Measurements from ENCODE around the gene LSM4. TPM values are rescaled to one million over a fixed set of nuclear protein-coding genes. Genes with fewer than 3 reads are reported as not detected.

LSM4 gene
- total and polyA plus RNA-seq, 2 of the 13 experiments (the other 11 are each of a cell fraction or from before 2014, with no cell fraction given), result 65.8 to 166 TPM

DNA sequence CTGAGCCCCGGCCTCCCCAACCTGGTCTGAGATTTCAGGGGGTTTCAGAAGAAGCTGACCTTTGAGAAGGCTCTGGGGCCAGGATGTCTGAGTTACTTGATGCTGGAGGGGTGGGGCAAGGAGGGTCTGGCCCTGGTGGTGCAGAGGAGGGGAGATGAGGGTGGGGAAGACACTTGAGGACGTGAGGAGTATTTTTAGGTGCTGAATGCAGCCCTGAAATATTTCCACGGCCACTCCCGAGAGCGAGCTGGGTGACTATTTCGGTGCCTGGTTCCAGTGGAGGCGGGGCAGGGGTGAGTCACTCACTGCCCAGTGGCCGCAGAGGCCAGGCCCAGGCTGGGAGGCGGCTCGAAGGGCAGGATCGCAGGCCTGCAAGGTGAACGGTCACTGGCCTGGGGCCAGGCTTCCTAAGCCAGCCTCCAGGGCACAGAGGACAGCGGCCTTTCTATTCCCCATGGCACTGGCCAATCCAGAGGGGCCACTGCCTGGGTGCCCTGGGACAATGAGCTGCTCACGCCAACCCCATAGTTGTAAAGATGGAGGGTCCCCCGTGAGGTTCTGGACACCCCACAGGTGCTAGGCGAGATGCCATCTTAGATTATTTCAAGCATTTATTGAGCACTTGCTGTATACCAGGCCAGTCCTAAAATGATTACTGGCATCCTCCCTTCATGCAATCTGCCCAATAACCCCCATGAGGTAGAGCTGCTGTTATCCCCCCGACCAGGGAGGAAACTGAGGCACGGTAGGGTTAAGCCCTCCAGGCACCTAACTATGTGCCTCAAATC is 21.8 kb downstream of the LSM4 start (continued):
- peak; percentile 39; the same call in 1 of the 2 replicates for TF ChIP-seq PHF20 (CRISPR knock-in tag; IDR thresholded peaks at IDR 0.05)
- no peak for TF ChIP-seq KLF15 (CRISPR knock-in tag; IDR thresholded peaks at IDR 0.05; ENCODE audit: borderline replicate concordance)
- no peak for TF ChIP-seq PCBP2 (optimal IDR thresholded peaks at IDR 0.05; ENCODE audit: low read depth, low read length, poor library complexity, severe bottlenecking)
- no peak for TF ChIP-seq MTA1 (CRISPR knock-in tag; IDR thresholded peaks at IDR 0.05; ENCODE audit: borderline replicate concordance)
- TF ChIP-seq ZNF430 (CRISPR knock-in tag; IDR thresholded peaks at IDR 0.05), result 0 out of 2 replicates have a peak, but pooled peaks have one; percentile 38
- no peak for TF ChIP-seq ZSCAN29 (CRISPR knock-in tag; conservative IDR thresholded peaks at IDR 0.05)
- TF ChIP-seq, protein P1, sequence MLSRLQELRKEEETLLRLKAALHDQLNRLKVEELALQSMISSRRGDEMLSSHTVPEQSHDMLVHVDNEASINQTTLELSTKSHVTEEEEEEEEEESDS (CRISPR knock-in tag; IDR thresholded peaks at IDR 0.05; ENCODE audit: borderline replicate concordance), result no peak
- no peak for TF ChIP-seq KLF11 (CRISPR knock-in tag; IDR thresholded peaks at IDR 0.05)
- TF ChIP-seq AHR (CRISPR knock-in tag; IDR thresholded peaks at IDR 0.05), result no peak
- peak; percentile 100 for TF ChIP-seq ZKSCAN8 (CRISPR knock-in tag; IDR thresholded peaks at IDR 0.05; ENCODE audit: borderline replicate concordance)
- TF ChIP-seq, protein P2, sequence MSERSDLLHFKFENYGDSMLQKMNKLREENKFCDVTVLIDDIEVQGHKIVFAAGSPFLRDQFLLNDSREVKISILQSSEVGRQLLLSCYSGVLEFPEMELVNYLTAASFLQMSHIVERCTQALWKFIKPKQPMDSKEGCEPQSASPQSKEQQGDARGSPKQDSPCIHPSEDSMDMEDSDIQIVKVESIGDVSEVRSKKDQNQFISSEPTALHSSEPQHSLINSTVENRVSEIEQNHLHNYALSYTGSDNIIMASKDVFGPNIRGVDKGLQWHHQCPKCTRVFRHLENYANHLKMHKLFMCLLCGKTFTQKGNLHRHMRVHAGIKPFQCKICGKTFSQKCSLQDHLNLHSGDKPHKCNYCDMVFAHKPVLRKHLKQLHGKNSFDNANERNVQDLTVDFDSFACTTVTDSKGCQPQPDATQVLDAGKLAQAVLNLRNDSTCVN (CRISPR knock-in tag; IDR thresholded peaks at IDR 0.05; ENCODE audit: borderline replicate concordance), result no peak
- TF ChIP-seq ZNF616 (CRISPR knock-in tag; IDR thresholded peaks at IDR 0.05; ENCODE audit: low read depth), result no peak
- TF ChIP-seq, protein P3, sequence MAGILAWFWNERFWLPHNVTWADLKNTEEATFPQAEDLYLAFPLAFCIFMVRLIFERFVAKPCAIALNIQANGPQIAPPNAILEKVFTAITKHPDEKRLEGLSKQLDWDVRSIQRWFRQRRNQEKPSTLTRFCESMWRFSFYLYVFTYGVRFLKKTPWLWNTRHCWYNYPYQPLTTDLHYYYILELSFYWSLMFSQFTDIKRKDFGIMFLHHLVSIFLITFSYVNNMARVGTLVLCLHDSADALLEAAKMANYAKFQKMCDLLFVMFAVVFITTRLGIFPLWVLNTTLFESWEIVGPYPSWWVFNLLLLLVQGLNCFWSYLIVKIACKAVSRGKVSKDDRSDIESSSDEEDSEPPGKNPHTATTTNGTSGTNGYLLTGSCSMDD (CRISPR knock-in tag; IDR thresholded peaks at IDR 0.05), result no peak
- TF ChIP-seq MBD4 (IDR thresholded peaks at IDR 0.05; ENCODE audit: borderline replicate concordance, low read length), result no peak
- TF ChIP-seq, protein P4, sequence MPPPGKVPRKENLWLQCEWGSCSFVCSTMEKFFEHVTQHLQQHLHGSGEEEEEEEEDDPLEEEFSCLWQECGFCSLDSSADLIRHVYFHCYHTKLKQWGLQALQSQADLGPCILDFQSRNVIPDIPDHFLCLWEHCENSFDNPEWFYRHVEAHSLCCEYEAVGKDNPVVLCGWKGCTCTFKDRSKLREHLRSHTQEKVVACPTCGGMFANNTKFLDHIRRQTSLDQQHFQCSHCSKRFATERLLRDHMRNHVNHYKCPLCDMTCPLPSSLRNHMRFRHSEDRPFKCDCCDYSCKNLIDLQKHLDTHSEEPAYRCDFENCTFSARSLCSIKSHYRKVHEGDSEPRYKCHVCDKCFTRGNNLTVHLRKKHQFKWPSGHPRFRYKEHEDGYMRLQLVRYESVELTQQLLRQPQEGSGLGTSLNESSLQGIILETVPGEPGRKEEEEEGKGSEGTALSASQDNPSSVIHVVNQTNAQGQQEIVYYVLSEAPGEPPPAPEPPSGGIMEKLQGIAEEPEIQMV (CRISPR knock-in tag; IDR thresholded peaks at IDR 0.05; ENCODE audit: low read depth), result no peak
- no peak for TF ChIP-seq ZNF282 (IDR thresholded peaks at IDR 0.05; ENCODE audit: partially characterized antibody)
- TF ChIP-seq ZNF10 (CRISPR knock-in tag; IDR thresholded peaks at IDR 0.05; ENCODE audit: borderline replicate concordance, low read depth), result no peak
- no peak for TF ChIP-seq ZNF230 (CRISPR knock-in tag; IDR thresholded peaks at IDR 0.05)
- no peak for TF ChIP-seq ZC3H4 (CRISPR knock-in tag; IDR thresholded peaks at IDR 0.05; ENCODE audit: borderline replicate concordance)
- TF ChIP-seq SATB2 (CRISPR knock-in tag; IDR thresholded peaks at IDR 0.05), result no peak
- TF ChIP-seq HMG20A (CRISPR knock-in tag; IDR thresholded peaks at IDR 0.05; ENCODE audit: borderline replicate concordance), result no peak; the same call in 1 of the 2 replicates
- no peak for TF ChIP-seq ZNF44 (CRISPR knock-in tag; IDR thresholded peaks at IDR 0.05)
- TF ChIP-seq, protein P5, sequence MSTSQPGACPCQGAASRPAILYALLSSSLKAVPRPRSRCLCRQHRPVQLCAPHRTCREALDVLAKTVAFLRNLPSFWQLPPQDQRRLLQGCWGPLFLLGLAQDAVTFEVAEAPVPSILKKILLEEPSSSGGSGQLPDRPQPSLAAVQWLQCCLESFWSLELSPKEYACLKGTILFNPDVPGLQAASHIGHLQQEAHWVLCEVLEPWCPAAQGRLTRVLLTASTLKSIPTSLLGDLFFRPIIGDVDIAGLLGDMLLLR (CRISPR knock-in tag; IDR thresholded peaks at IDR 0.05), result no peak
- peak; percentile 63 for TF ChIP-seq ZBTB38 (CRISPR knock-in tag; IDR thresholded peaks at IDR 0.05)
- no peak for TF ChIP-seq KLF16 (CRISPR knock-in tag; IDR thresholded peaks at IDR 0.05)
- TF ChIP-seq ZNF326 (CRISPR knock-in tag; IDR thresholded peaks at IDR 0.05; ENCODE audit: borderline replicate concordance), result no peak
- TF ChIP-seq POLR2A (IDR thresholded peaks at IDR 0.05; ENCODE audit: insufficient read depth in 1 of 2, low read depth in 2 of 2, low read length in 2 of 2), result no peak
- TF ChIP-seq MZF1 (CRISPR knock-in tag; IDR thresholded peaks at IDR 0.05; ENCODE audit: borderline replicate concordance), result no peak
